ENCODE results near the gene RRP9.

Gene RRP9

DNA sequence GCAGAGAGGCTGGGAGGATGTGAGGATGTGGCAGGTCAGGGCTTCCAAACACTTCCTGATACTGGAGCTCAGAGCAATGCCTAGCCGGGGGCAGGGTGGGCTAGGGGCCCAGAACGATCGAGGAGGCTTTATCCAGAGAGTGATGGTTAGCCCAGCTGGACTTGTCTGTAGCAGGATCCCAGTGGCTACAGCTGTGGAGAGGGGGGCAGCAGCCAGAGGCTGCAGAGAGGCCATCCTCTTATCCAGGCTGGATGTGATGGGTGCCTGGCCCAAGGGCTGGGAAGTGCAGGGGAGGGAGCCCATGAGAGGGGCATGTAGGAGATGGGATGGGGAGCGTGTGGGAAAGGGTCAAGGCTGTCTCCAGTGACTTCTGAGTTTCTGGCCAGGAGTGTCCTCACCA is 5.1 kb upstream of the RRP9 start:
- TF ChIP-seq, protein P1, sequence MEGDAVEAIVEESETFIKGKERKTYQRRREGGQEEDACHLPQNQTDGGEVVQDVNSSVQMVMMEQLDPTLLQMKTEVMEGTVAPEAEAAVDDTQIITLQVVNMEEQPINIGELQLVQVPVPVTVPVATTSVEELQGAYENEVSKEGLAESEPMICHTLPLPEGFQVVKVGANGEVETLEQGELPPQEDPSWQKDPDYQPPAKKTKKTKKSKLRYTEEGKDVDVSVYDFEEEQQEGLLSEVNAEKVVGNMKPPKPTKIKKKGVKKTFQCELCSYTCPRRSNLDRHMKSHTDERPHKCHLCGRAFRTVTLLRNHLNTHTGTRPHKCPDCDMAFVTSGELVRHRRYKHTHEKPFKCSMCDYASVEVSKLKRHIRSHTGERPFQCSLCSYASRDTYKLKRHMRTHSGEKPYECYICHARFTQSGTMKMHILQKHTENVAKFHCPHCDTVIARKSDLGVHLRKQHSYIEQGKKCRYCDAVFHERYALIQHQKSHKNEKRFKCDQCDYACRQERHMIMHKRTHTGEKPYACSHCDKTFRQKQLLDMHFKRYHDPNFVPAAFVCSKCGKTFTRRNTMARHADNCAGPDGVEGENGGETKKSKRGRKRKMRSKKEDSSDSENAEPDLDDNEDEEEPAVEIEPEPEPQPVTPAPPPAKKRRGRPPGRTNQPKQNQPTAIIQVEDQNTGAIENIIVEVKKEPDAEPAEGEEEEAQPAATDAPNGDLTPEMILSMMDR (conservative IDR thresholded peaks at IDR 0.05; ENCODE audit: low read length), result no peak
- no peak overlapping the region for H3K4me3 ChIP-seq (ENCODE audit: low read length)
- no peak for DNase-seq (ENCODE audit: low read depth)

DNA sequence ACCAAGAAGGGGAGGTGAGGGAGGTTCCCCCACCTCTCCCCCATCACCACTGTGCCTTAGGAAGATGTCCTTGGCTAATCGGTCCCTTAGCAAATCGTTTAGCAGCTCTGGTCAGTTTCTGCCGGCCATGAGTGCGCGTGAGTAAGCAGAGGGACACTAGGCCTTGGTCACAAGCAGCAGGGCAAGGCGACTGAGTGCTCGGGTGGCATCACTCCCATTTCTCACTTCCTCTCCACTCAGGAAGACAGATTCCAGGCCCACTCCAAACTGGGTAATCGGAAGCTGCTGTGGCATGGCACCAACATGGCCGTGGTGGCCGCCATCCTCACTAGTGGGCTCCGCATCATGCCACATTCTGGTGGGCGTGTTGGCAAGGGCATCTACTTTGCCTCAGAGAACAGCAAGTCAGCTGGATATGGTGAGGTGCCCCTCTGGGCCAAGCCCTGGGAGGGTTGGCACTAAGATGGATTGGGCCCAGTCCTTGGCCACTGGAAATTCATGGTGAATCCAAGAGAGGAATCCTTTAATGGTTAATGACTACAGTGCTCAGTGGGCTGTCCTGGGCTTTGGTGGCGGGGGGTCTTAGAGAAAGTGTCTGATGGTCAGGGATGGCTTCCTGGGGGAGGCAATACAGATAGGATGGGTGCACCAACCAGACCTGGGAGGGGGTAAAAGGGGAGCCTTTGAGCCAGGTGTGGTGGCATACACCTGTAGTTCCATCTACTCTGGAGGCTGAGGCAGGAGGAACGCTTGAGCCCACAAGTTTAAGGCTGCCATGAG is 4.4 kb upstream of the RRP9 start:
- DNase-seq (ENCODE audit: low read depth), result no peak
- TF ChIP-seq, protein P1 (conservative IDR thresholded peaks at IDR 0.05; ENCODE audit: low read length), result no peak
- no peak overlapping the region for H3K4me3 ChIP-seq (ENCODE audit: low read length)

DNA sequence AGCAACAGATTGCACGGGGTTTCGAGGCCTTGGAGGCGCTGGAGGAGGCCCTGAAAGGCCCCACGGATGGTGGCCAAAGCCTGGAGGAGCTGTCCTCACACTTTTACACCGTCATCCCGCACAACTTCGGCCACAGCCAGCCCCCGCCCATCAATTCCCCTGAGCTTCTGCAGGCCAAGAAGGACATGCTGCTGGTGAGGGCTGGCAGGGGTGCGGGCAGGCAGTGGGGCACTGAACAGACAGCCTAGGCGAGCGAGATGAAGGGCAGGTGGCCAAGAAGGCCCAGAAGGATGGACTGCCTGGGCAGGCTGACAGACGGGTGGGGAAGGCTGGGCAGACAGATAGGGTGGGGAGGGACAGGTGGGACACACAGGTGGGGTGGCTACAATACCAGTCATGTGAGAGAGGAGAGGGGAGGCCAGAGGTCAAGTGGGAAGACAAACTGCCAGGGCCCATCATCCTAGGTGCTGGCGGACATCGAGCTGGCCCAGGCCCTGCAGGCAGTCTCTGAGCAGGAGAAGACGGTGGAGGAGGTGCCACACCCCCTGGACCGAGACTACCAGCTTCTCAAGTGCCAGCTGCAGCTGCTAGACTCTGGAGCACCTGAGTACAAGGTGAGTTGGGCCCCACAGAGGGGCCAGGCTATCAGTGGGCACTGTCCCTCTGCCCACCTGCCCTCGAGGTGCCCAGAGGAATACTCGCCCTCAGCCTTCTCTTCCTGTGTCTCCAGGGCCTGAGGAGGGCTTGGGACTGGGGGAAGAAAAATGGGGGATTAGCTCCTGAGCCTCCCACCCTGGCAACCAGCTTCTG is 3.5 kb upstream of the RRP9 start:
- H3K4me3 ChIP-seq (ENCODE audit: low read length), result no peak overlapping the region
- no peak for DNase-seq (ENCODE audit: low read depth)
- TF ChIP-seq, protein P1 (conservative IDR thresholded peaks at IDR 0.05; ENCODE audit: low read length), result no peak

DNA sequence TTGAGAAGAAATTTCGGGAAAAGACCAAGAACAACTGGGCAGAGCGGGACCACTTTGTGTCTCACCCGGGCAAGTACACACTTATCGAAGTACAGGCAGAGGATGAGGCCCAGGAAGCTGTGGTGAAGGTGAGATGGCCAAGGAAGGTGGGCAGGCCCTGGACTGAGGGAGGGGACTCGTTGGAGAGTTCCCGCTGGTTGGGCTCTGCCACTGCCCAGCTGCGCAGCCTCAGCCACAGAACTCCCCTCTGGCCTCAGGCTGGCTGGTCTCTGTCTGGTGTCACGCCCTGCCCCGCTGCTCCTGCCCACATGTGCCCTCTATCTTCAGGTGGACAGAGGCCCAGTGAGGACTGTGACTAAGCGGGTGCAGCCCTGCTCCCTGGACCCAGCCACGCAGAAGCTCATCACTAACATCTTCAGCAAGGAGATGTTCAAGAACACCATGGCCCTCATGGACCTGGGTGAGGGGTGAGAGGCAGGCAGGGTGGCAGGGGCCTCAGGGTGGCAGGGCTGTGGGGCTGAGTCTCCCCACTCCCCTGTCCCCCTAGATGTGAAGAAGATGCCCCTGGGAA is 2.8 kb upstream of the RRP9 start:
- TF ChIP-seq, protein P1 (conservative IDR thresholded peaks at IDR 0.05; ENCODE audit: low read length), result no peak
- no peak for DNase-seq (ENCODE audit: low read depth)
- no peak overlapping the region for H3K4me3 ChIP-seq (ENCODE audit: low read length)

DNA sequence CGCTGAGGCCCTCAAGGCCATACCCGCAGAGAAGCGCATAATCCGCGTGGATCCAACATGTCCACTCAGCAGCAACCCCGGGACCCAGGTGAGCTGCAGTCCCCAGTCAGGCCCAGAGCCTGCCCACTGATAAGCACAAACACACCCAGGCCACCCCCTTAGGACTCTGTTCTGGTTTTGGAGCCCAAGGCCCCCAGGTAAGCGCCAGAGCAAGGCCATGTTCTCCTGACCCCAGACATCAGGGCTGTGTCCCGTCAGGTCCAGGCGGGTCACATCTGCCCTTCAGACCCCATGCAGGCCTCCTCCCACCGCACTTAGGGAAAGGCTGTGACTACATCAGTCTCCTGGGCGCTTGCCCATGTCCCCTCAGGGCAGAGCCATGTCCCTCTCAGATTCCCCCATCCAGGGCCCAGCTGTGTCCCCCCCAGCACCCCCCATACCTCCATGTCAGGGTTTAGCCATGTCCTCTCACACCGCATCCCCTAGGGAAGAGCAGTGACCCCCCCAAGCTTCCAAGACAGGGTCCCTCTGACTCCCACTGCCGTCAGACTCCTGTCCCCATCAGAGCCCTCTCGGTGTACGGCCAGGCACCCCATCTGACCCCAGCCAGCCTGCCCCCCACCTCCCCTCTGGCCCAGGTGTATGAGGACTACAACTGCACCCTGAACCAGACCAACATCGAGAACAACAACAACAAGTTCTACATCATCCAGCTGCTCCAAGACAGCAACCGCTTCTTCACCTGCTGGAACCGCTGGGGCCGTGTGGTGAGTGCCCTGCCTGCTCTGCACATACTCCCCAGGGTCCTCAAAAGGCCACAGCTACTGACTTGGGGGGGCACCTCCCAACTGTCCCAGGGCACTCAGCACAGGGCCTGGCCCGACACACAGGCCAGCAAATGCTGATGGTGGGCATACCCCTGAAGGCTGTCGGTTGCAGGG is 2.0 kb upstream of the RRP9 start:
- DNase-seq (ENCODE audit: low read depth), result no peak
- TF ChIP-seq, protein P1 (conservative IDR thresholded peaks at IDR 0.05; ENCODE audit: low read length), result no peak
- peak overlapping the region; percentile 66 for H3K4me3 ChIP-seq (ENCODE audit: low read length)

DNA sequence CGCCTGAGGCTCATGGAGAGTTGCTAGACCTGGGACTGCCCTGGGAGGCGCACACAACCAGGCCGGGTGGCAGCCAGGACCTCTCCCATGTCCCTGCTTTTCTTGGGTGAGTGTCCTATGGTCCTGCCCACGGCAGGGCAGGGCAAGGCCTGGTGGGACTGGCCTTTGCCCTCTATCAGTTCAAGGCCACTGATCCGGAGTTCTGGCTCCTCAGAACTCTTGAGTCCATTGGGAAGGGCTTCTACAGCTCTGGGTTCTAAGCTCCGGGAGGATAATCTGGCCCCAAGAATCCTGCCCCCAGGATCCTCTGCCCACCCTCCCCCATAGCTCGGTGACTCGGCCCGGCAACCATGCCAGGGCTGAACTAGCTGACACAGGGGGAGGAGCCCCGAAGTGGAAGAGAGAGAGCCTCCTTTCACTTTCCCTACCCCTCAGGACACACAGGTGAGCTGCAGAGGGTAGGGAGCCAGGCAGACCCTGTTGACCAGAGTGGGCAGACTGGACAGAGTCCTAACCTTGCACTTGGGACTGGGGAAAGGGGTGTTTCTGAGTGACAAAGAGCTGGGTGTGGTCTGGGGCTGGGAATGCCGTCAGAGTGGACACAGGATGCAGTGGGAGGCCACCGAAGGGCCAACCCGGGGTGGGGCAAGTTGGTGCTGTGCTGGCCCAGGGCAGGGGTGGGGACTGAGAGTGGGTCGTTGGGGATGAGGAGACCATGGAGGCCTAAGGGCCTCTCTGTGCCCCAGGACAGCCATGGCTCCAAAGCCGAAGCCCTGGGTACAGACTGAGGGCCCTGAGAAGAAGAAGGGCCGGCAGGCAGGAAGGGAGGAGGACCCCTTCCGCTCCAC is 1.1 kb upstream of the RRP9 start:
- peak; percentile 69 for DNase-seq (ENCODE audit: low read depth)
- TF ChIP-seq, protein P1 (conservative IDR thresholded peaks at IDR 0.05; ENCODE audit: low read length), result no peak
- H3K4me3 ChIP-seq (ENCODE audit: low read length), result peak overlapping the region; percentile 66

Data from AG10803 (cell line).